ENCODE measurements around the gene SGPP1. TPM values are rescaled to one million over a fixed set of nuclear protein-coding genes. Genes with fewer than 3 reads are reported as not detected.

SGPP1 gene
- total and polyA plus RNA-seq, 2 of the 8 experiments (the other 6 are each of a cell fraction or from before 2014, with no cell fraction given): 5.7 to 8.1 TPM

- no peak overlapping the region for H4K8ac ChIP-seq (ENCODE audit: extremely low read depth, insufficient read depth, low read length)
- H3K56ac ChIP-seq (replicated peaks; ENCODE audit: insufficient read length, low read depth, low read length): no peak overlapping the region
- H3K23ac ChIP-seq (ENCODE audit: insufficient read length): no peak overlapping the region
- DNase-seq (ENCODE audit: low read depth in 1 of 2, low spot score in 2 of 2) (no peak), FAIRE-seq (no peak)
- ChIA-PET POLR2A (ENCODE audit: partially characterized antibody) (no interaction called here), CTCF (ENCODE audit: partially characterized antibody) (interaction anchor here (0.7 to 0.8 kb wide), 2 partner anchors 10 to 125 kb away, joined by 3 to 4 read pairs; no protein-coding TSS in a partner anchor)
- H3K4ac ChIP-seq (replicated peaks; ENCODE audit: insufficient read length, low read depth, low read length): no peak overlapping the region
- no peaks in the 10 kb centered on the region for H3K4me1 ChIP-seq (replicated peaks in 1 of 4; ENCODE audit: control insufficient read depth in 3 of 4, insufficient read depth in 4 of 4, low read length in 3 of 4)
- no peaks in the 10 kb centered on the region for H3K79me1 ChIP-seq (ENCODE audit: low read depth, low read length)
- no peaks in the 10 kb centered on the region for H3K9me3 ChIP-seq (ENCODE audit: insufficient read depth in 2 of 2, low read depth in 1 of 2, low read length in 1 of 2)
- H3K27ac ChIP-seq (ENCODE audit: low read depth, low read length): no peak overlapping the region
- no peak overlapping the region for H2AK5ac ChIP-seq (ENCODE audit: low read depth, low read length)
- WGBS, 2 experiments (ENCODE audit: extremely low coverage in 1 of 2, insufficient coverage in 1 of 2, insufficient read length in 1 of 2, insufficient replicate concordance in 2 of 2, low coverage in 1 of 2, low lambda C conversion rate in 2 of 2, missing lambda C conversion rate in 1 of 2): 89% methylated on average over 1 of the region's 1 CpG; no CpG with 5 or more reads in 1 of the 2 experiments
- H4K91ac ChIP-seq (replicated peaks; ENCODE audit: insufficient read length, low read length): no peak overlapping the region
- no peak overlapping the region for H2BK12ac ChIP-seq (ENCODE audit: low read depth, low read length)
- no peak overlapping the region for H3K9ac ChIP-seq (replicated peaks in 1 of 4; ENCODE audit: extremely low read depth in 1 of 4, low read depth in 3 of 4, low read length in 3 of 4)
- H3K79me2 ChIP-seq (ENCODE audit: control insufficient read depth in 1 of 2, insufficient read depth in 2 of 2, low read length in 2 of 2): no peaks in the 10 kb centered on the region
- H2BK15ac ChIP-seq (ENCODE audit: low read length): no peak overlapping the region
- H3K4me3 ChIP-seq (ENCODE audit: extremely low read depth in 1 of 4, insufficient read depth in 2 of 4, low read depth in 3 of 4, low read length in 4 of 4): no peak overlapping the region
- no peak overlapping the region for H3K18ac ChIP-seq (ENCODE audit: extremely low read depth, low read length)
- no peaks in the 10 kb centered on the region for H3K27me3 ChIP-seq (replicated peaks in 1 of 4; ENCODE audit: control insufficient read depth in 3 of 4, extremely low read depth in 1 of 4, insufficient read depth in 3 of 4, low read length in 3 of 4)
- no peak overlapping the region for H3K4me2 ChIP-seq (ENCODE audit: insufficient read depth in 1 of 2, low read depth in 2 of 2, low read length in 2 of 2)
- no peak overlapping the region for H2BK20ac ChIP-seq (ENCODE audit: low read length)
- H3K36me3 ChIP-seq (ENCODE audit: control insufficient read depth in 2 of 4, insufficient read depth in 4 of 4, low read length in 3 of 4): no peaks in the 10 kb centered on the region
- no peaks in the 10 kb centered on the region for H3K23me2 ChIP-seq (ENCODE audit: low read depth, low read length)
- H2BK120ac ChIP-seq (replicated peaks; ENCODE audit: low read depth, low read length): no peak overlapping the region
- H4K20me1 ChIP-seq (replicated peaks in 1 of 2; ENCODE audit: control insufficient read depth in 1 of 2, insufficient read depth in 2 of 2, low read length in 2 of 2): no peaks in the 10 kb centered on the region
- H3K14ac ChIP-seq (ENCODE audit: insufficient read length): no peak overlapping the region
- H2BK5ac ChIP-seq (ENCODE audit: low read depth, low read length): no peak overlapping the region
- no peak overlapping the region for H4K5ac ChIP-seq (ENCODE audit: insufficient read length, low read depth, low read length)
- no peak overlapping the region for H2AFZ ChIP-seq (ENCODE audit: low read length)
- TF ChIP-seq EZH2 (IDR thresholded peaks at IDR 0.05; ENCODE audit: low read depth, low read length, severe bottlenecking) (no peak), TBP (IDR thresholded peaks at IDR 0.05; ENCODE audit: low read depth, low read length) (no peak), CBX8 (IDR thresholded peaks at IDR 0.05; ENCODE audit: borderline replicate concordance, low read depth, low read length) (no peak), POU5F1 (IDR thresholded peaks at IDR 0.05; ENCODE audit: low read depth, low read length) (no peak), CHD1 (IDR thresholded peaks at IDR 0.05; ENCODE audit: low read depth, low read length) (no peak), SAP30 (IDR thresholded peaks at IDR 0.05; ENCODE audit: insufficient read depth, insufficient replicate concordance, low read length) (no peak), JUN (IDR thresholded peaks at IDR 0.05; ENCODE audit: low read depth, low read length) (no peak), ATF2 (IDR thresholded peaks at IDR 0.05; ENCODE audit: low read length) (no peak), SRF (IDR thresholded peaks at IDR 0.05; ENCODE audit: low read depth, low read length) (no peak), BACH1 (IDR thresholded peaks at IDR 0.05; ENCODE audit: low read length) (no peak), JUND (IDR thresholded peaks at IDR 0.05; ENCODE audit: low read length) (no peak), MAX (IDR thresholded peaks at IDR 0.05) (no peak), POLR2AphosphoS5 (IDR thresholded peaks at IDR 0.05; ENCODE audit: low read depth, low read length) (no peak), NRF1 (IDR thresholded peaks at IDR 0.05; ENCODE audit: low read depth, low read length) (no peak)
Observed at GRCh38 chr14:63760014-63760413, 32.1 kb upstream of the SGPP1 start.
